ENCODE results near the gene RAB14. TPM values are rescaled to one million over a fixed set of nuclear protein-coding genes. Genes with fewer than 3 reads are reported as not detected.
A peak's percentile ranks its signal among the peaks of the same experiment; 100 is the strongest.

The RAB14 gene
- total RNA-seq, 2 experiments from 2014 or later = 61.1 to 64.2 TPM

DNA sequence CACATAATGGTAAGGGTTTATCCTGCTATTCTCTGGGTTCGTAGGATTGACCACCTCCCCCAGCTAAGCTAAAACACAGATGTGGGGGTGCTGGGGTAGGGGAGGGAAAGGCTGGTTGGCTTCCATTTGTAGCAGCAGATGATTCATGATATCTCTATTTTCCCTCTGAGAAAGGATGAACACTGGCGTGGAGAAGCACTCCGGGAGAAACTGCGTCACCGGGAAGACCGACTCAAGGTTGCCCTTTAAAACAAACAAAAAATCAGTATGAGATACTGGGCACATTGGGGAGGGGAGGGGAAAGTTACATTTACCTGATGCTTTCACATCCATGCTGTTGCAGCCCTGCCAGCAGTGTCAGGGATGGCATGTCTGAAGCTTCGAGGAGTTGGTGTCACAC lies 28.2 kb downstream of the RAB14 start:
- no peak for DNase-seq
- no peaks in the 10 kb centered on the region for H3K27me3 Mint-ChIP-seq (ENCODE audit: low read depth)
- H3K27ac Mint-ChIP-seq = peak overlapping the region; percentile 60
- H3K4me1 Mint-ChIP-seq (ENCODE audit: low read depth) = peaks cover 8% of the 10 kb centered on the region
- intact Hi-C loops (cut with micrococcal nuclease) = no loop called here
- peaks cover 54% of the 10 kb centered on the region for H3K36me3 Mint-ChIP-seq (ENCODE audit: low read depth)
- H3K9me3 Mint-ChIP-seq = no peaks in the 10 kb centered on the region
- no peak overlapping the region for H3K4me3 Mint-ChIP-seq
- CTCF ChIA-PET = interaction anchor here (0.7 kb wide), 1 partner anchor 235 kb away, joined by 3 read pairs; no protein-coding TSS in a partner anchor

GRCh38 chr9:121172726-121173487 lies 28.8 kb downstream of the RAB14 start:
- peaks cover 55% of the 10 kb centered on the region for H3K36me3 Mint-ChIP-seq (ENCODE audit: low read depth)
- peak overlapping the region; percentile 10 for H3K27ac Mint-ChIP-seq
- no peak for DNase-seq
- no peaks in the 10 kb centered on the region for H3K9me3 Mint-ChIP-seq
- H3K4me3 Mint-ChIP-seq = no peak overlapping the region
- intact Hi-C loops (cut with micrococcal nuclease) = no loop called here
- peaks cover 14% of the 10 kb centered on the region for H3K4me1 Mint-ChIP-seq (ENCODE audit: low read depth)
- no peaks in the 10 kb centered on the region for H3K27me3 Mint-ChIP-seq (ENCODE audit: low read depth)
- CTCF ChIA-PET = interaction anchor here (0.6 to 0.7 kb wide), 2 partner anchors 46 to 261 kb away, joined by 3 read pairs; no protein-coding TSS in a partner anchor

GRCh38 chr9:121171236-121171635 lies 30.4 kb downstream of the RAB14 start:
- no peak overlapping the region for H3K4me3 Mint-ChIP-seq
- peaks cover 55% of the 10 kb centered on the region for H3K36me3 Mint-ChIP-seq (ENCODE audit: low read depth)
- H3K4me1 Mint-ChIP-seq (ENCODE audit: low read depth) = peaks cover 21% of the 10 kb centered on the region
- DNase-seq = no peak
- peak overlapping the region; percentile 42 for H3K27ac Mint-ChIP-seq
- CTCF ChIA-PET = interaction anchor here (1.4 to 1.9 kb wide), 3 partner anchors 9 to 15 kb away, joined by 3 to 6 read pairs (median 5); no protein-coding TSS in a partner anchor
- H3K9me3 Mint-ChIP-seq = no peaks in the 10 kb centered on the region
- intact Hi-C loops (cut with micrococcal nuclease) = no loop called here
- no peaks in the 10 kb centered on the region for H3K27me3 Mint-ChIP-seq (ENCODE audit: low read depth)

DNA sequence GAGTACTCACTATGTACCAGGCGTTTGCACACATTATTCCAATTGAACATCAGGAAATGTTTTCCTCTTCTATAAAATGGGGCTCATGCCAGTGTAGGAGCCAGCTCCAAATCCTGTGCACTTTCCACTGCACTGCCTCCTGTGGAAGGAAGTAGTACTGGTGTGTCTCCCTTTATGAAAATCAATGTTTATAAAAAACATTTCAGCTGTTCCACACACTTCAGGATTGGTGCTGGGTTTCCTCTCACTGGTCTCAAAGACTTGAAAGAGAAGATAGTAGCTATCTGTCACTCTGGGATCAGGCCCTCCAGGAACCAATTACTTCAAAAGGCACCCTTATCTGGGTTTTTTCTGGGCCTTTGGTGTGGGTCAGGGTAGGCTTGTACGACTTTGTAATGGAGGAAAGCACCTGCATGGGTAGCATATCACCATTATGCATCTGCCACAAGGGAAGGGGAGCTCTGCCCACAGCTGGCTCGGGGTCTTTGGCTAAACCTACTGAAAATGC lies 32.5 kb downstream of the RAB14 start:
- H3K4me1 Mint-ChIP-seq (ENCODE audit: low read depth) = peaks cover 21% of the 10 kb centered on the region
- H3K9me3 Mint-ChIP-seq = no peaks in the 10 kb centered on the region
- CTCF ChIA-PET = interaction anchor here (0.6 to 3.2 kb wide), 12 partner anchors 10 to 423 kb away, joined by 3 to 20 read pairs (median 4); no protein-coding TSS in a partner anchor
- peak overlapping the region; percentile 54 for H3K27ac Mint-ChIP-seq
- no peaks in the 10 kb centered on the region for H3K27me3 Mint-ChIP-seq (ENCODE audit: low read depth)
- DNase-seq = peak; percentile 36
- H3K4me3 Mint-ChIP-seq = no peak overlapping the region
- peaks cover 45% of the 10 kb centered on the region for H3K36me3 Mint-ChIP-seq (ENCODE audit: low read depth)
- intact Hi-C loops (cut with micrococcal nuclease) = loop anchor here (5.0 kb wide), 1 partner anchor 412 kb away; no protein-coding TSS in a partner anchor

GRCh38 chr9:121168052-121168451 lies 33.6 kb downstream of the RAB14 start:
- intact Hi-C loops (cut with micrococcal nuclease) = loop anchor here (5.0 kb wide), 1 partner anchor 411 kb away; no protein-coding TSS in a partner anchor
- H3K9me3 Mint-ChIP-seq = no peaks in the 10 kb centered on the region
- CTCF ChIA-PET = interaction anchor here (0.6 to 3.2 kb wide), 4 partner anchors 9 to 186 kb away, joined by 3 to 20 read pairs (median 5); no protein-coding TSS in a partner anchor
- H3K27ac Mint-ChIP-seq = peak overlapping the region; percentile 27
- no peaks in the 10 kb centered on the region for H3K27me3 Mint-ChIP-seq (ENCODE audit: low read depth)
- peaks cover 38% of the 10 kb centered on the region for H3K36me3 Mint-ChIP-seq (ENCODE audit: low read depth)
- DNase-seq = no peak
- H3K4me1 Mint-ChIP-seq (ENCODE audit: low read depth) = peaks cover 21% of the 10 kb centered on the region
- H3K4me3 Mint-ChIP-seq = no peak overlapping the region

GRCh38 chr9:121160025-121160424 lies 41.6 kb downstream of the RAB14 start:
- intact Hi-C loops (cut with micrococcal nuclease) = no loop called here
- Mint-ChIP-seq H3K4me3 (no peak overlapping the region), H3K27me3 (ENCODE audit: low read depth) (no peaks in the 10 kb centered on the region), H3K4me1 (ENCODE audit: low read depth) (peaks cover 22% of the 10 kb centered on the region), H3K36me3 (ENCODE audit: low read depth) (peaks cover 49% of the 10 kb centered on the region), H3K9me3 (no peaks in the 10 kb centered on the region), H3K27ac (peak overlapping the region; percentile 86)
- DNase-seq = no peak
- CTCF ChIA-PET = interaction anchor here (0.6 to 4.0 kb wide), 3 partner anchors 9 to 164 kb away, joined by 3 to 20 read pairs (median 5); no protein-coding TSS in a partner anchor

DNA sequence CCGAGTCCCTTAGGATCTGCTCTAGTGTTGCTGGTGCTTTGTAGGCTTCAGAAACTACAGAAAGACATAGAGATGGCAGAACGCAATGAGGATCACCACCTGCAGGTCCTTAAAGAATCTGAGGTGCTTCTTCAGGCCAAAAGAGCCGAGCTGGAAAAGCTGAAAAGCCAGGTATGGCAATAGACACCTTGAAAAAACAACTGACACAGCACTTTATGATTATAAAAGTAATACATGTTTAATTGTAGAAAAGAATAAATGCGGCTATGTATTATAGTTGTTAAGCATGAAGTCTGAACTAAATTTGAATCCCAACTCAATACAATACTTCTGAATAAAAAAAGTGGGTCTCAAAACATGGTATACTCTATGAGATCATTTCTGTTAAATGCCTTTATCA lies 43.7 kb downstream of the RAB14 start:
- intact Hi-C loops (cut with micrococcal nuclease) = loop anchor here (2.0 to 10.0 kb wide), 2 partner anchors 43 to 173 kb away; partner anchors contain the start of gene RAB14
- H3K27me3 Mint-ChIP-seq (ENCODE audit: low read depth) = no peaks in the 10 kb centered on the region

DNA sequence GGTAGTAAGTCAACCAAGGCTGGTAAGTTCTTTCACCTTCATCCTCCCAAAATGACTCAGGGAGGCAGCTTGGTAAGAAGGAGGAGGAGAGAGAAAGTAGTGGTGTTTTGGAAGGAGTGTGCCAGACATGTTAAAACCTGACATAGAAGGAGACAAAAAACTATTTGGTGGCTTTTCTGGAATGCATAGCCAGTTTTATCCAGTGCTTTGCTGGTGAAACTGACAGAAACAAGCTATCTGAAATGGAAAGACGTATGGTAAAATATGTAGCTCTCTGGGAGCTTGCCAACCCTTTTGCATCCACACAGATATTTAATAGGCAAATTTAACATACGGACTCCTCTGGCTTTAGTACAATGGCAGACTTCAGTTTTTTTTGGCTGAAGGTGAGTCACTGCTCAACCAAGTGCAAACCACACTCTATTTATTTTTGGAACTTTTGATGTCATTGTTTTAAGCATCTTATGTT lies 45.4 kb downstream of the RAB14 start:
- peak; percentile 26 for DNase-seq
- Mint-ChIP-seq H3K36me3 (ENCODE audit: low read depth) (peaks cover 61% of the 10 kb centered on the region), H3K4me3 (no peak overlapping the region), H3K9me3 (no peaks in the 10 kb centered on the region), H3K27me3 (ENCODE audit: low read depth) (no peaks in the 10 kb centered on the region), H3K27ac (peak overlapping the region; percentile 87), H3K4me1 (ENCODE audit: low read depth) (peaks cover 31% of the 10 kb centered on the region)
- CTCF ChIA-PET = interaction anchor here (0.6 to 1.8 kb wide), 7 partner anchors 9 to 436 kb away, joined by 3 to 7 read pairs (median 3); no protein-coding TSS in a partner anchor
- intact Hi-C loops (cut with micrococcal nuclease) = loop anchor here (1.0 to 10.0 kb wide), 3 partner anchors 35 to 171 kb away; partner anchors contain the start of gene RAB14

More for the DNA sequence above, 43.7 kb downstream of the RAB14 start:
- CTCF ChIA-PET = interaction anchor here (4.0 kb wide), 1 partner anchor 11 kb away, joined by 20 read pairs; no protein-coding TSS in a partner anchor
- Mint-ChIP-seq H3K9me3 (no peaks in the 10 kb centered on the region), H3K4me1 (ENCODE audit: low read depth) (peaks cover 25% of the 10 kb centered on the region), H3K36me3 (ENCODE audit: low read depth) (peaks cover 56% of the 10 kb centered on the region), H3K27ac (no peak overlapping the region), H3K4me3 (no peak overlapping the region)
- DNase-seq = no peak

DNA sequence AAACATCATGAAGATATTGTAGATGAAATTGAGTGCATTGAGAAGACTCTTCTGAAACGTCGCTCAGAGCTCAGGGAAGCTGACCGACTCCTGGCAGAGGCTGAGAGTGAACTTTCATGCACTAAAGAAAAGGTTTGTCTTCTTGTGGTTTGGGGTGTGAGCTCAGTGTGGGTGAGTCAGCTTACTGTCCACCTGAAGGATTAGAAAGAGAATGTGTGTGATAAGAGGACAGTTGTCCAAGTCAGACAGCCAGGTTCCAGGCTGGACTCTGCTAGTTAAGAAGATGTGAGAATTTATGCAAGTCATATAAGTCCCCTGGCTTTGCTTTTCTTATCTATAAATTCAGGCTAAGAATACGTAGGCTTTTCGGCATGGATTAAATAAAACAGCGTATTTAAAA lies 46.9 kb downstream of the RAB14 start:
- H3K9me3 Mint-ChIP-seq = no peaks in the 10 kb centered on the region
- H3K4me3 Mint-ChIP-seq = no peak overlapping the region
- peaks cover 29% of the 10 kb centered on the region for H3K4me1 Mint-ChIP-seq (ENCODE audit: low read depth)
- no peak for DNase-seq
- CTCF ChIA-PET = interaction anchor here (0.7 to 1.4 kb wide), 2 partner anchors 22 to 575 kb away, joined by 3 to 4 read pairs; no protein-coding TSS in a partner anchor
- H3K36me3 Mint-ChIP-seq (ENCODE audit: low read depth) = peaks cover 57% of the 10 kb centered on the region
- H3K27me3 Mint-ChIP-seq (ENCODE audit: low read depth) = no peaks in the 10 kb centered on the region
- intact Hi-C loops (cut with micrococcal nuclease) = loop anchor here (10.0 kb wide), 1 partner anchor 170 kb away; no protein-coding TSS in a partner anchor
- peak overlapping the region; percentile 77 for H3K27ac Mint-ChIP-seq

DNA sequence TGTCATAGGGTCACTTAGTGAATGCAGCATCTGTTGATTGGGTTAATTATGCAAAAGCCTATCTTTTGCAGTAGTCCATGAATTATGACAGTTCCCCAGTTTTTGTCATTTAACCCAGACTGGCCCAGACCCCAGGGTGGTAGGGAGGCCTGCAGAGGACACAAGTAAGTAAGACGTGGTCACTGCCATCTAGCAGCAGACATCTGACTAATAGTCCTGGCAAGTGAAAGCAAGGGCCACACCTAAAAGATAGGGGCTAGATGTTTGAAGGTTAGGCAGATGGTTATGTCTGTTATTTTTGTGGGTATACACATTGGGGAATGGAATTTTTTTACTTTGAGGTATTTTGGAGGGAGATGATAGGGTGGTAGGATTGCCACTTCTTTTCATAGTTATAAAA lies 48.0 kb downstream of the RAB14 start:
- H3K9me3 Mint-ChIP-seq = no peaks in the 10 kb centered on the region
- intact Hi-C loops (cut with micrococcal nuclease) = loop anchor here (10.0 kb wide), 1 partner anchor 169 kb away; no protein-coding TSS in a partner anchor
- CTCF ChIA-PET = interaction anchor here (0.7 to 1.4 kb wide), 2 partner anchors 16 to 118 kb away, joined by 3 to 4 read pairs; no protein-coding TSS in a partner anchor
- DNase-seq = no peak
- H3K36me3 Mint-ChIP-seq (ENCODE audit: low read depth) = peaks cover 56% of the 10 kb centered on the region
- no peak overlapping the region for H3K27ac Mint-ChIP-seq
- H3K27me3 Mint-ChIP-seq (ENCODE audit: low read depth) = no peaks in the 10 kb centered on the region
- peaks cover 24% of the 10 kb centered on the region for H3K4me1 Mint-ChIP-seq (ENCODE audit: low read depth)
- H3K4me3 Mint-ChIP-seq = no peak overlapping the region

- Mint-ChIP-seq H3K27ac (peak overlapping the region; percentile 5), H3K27me3 (ENCODE audit: low read depth) (no peaks in the 10 kb centered on the region), H3K9me3 (no peaks in the 10 kb centered on the region), H3K4me1 (ENCODE audit: low read depth) (peaks cover 10% of the 10 kb centered on the region), H3K36me3 (ENCODE audit: low read depth) (peaks cover 46% of the 10 kb centered on the region), H3K4me3 (no peak overlapping the region)
- CTCF ChIA-PET = interaction anchor here (1.0 kb wide), 1 partner anchor 63 kb away, joined by 3 read pairs; no protein-coding TSS in a partner anchor
- intact Hi-C loops (cut with micrococcal nuclease) = loop anchor here (10.0 kb wide), 1 partner anchor 165 kb away; no protein-coding TSS in a partner anchor
- no peak for DNase-seq
Observed at GRCh38 chr9:121150188-121150587, 51.5 kb downstream of the RAB14 start.

DNA sequence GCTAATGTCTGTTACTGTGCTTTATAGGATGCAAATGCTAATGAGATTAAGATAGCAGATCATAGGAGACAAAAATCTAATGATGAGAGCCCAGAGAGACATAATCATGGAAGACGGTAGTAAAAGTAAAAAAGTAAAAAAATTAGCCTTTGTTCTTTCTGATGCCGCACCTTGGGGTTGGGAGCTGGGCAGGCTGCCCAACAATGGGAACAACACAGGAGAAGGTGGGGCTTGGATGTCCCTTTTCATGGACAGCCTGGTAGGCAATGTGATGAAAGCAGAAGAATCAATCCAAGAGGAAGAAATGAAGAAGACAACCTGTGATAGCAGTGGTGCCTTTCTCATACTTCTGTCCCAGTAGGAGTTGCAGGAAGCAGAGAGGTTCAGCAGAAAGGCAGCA lies 57.2 kb downstream of the RAB14 start:
- Mint-ChIP-seq H3K9me3 (no peaks in the 10 kb centered on the region), H3K4me1 (ENCODE audit: low read depth) (no peaks in the 10 kb centered on the region), H3K36me3 (ENCODE audit: low read depth) (peaks cover 52% of the 10 kb centered on the region), H3K4me3 (no peak overlapping the region), H3K27me3 (ENCODE audit: low read depth) (no peaks in the 10 kb centered on the region), H3K27ac (no peak overlapping the region)
- intact Hi-C loops (cut with micrococcal nuclease) = no loop called here
- CTCF ChIA-PET = no interaction called here
- no peak for DNase-seq

Data from activated naive CD4-positive, alpha-beta T cell treated with anti-CD3 and anti-CD28 coated beads for 36 hours (primary cell).